Adipocyte (in vitro differentiated cells): ENCODE results near the gene TIMM21.

ENCODE experiments used
- DNase-seq: peaks from one replicate; pipeline ENCODE4 v3.0.0-alpha.2; 2015; ENCODE audit warnings: low read depth
- H3K27me3 ChIP-seq: replicated peaks from 2 replicates; pipeline ENCODE4 v1.7.0; 2013; ENCODE audit warnings: mild to moderate bottlenecking, low read length, moderate library complexity; ENCODE audit not compliant: control insufficient read depth, insufficient read depth
- H3K36me3 ChIP-seq: 2 replicates; pipeline ENCODE4 v1.7.0; 2013; ENCODE audit warnings: low read length, mild to moderate bottlenecking, moderate library complexity; ENCODE audit not compliant: control insufficient read depth, insufficient read depth, severe bottlenecking
- H3K4me1 ChIP-seq: 2 replicates; pipeline ENCODE4 v1.7.0; 2013; ENCODE audit warnings: mild to moderate bottlenecking, low read length, moderate library complexity; ENCODE audit not compliant: control insufficient read depth, insufficient read depth
- H3K4me3 ChIP-seq: 2 replicates; pipeline ENCODE4 v1.7.0; 2013; ENCODE audit warnings: mild to moderate bottlenecking, low read length, moderate library complexity
- H3K9ac ChIP-seq: 2 replicates; pipeline ENCODE4 v1.7.0; 2013; ENCODE audit warnings: mild to moderate bottlenecking, low read length, moderate library complexity
- H3K9me3 ChIP-seq: 2 replicates; pipeline ENCODE4 v1.7.0; 2013; ENCODE audit warnings: mild to moderate bottlenecking, low read length, moderate library complexity; ENCODE audit not compliant: control insufficient read depth

TIMM21 gene

GRCh38 chr18:74147779-74148542 lies at the start of gene TIMM21, which contains the start of gene FBXO15:
Gene TIMM21, plus strand, starts transcription at chr18:74148523. Its CDS starts 286 bp downstream, at chr18:74148809.
Gene FBXO15, minus strand, starts transcription at chr18:74147834. Its CDS starts 49 bp downstream, at chr18:74147785.
- no peaks in the 10 kb centered on the region for H3K27me3 ChIP-seq
- H3K4me3 ChIP-seq, result peak within 1 kb of the TSS; percentile 91
- DNase-seq, result peak; percentile 99
- H3K4me1 ChIP-seq, result peaks cover 17% of the 10 kb centered on the region
- H3K36me3 ChIP-seq, result no peaks in the 10 kb centered on the region
- peak within 1 kb of the TSS; percentile 94 for H3K9ac ChIP-seq
- no peaks in the 10 kb centered on the region for H3K9me3 ChIP-seq

- Histone ChIP-seq H3K9me3 (peaks cover 28% of the 10 kb centered on the region), H3K27me3 (no peaks in the 10 kb centered on the region), H3K36me3 (no peaks in the 10 kb centered on the region), H3K4me3 (no peak overlapping the region), H3K9ac (no peak overlapping the region), H3K4me1 (no peaks in the 10 kb centered on the region)
- DNase-seq, result no peak
Observed at GRCh38 chr18:74108460-74108859, 39.9 kb upstream of the TIMM21 start.

- Histone ChIP-seq H3K9ac (no peak overlapping the region), H3K9me3 (peaks cover 19% of the 10 kb centered on the region), H3K4me1 (no peaks in the 10 kb centered on the region), H3K4me3 (no peak overlapping the region), H3K27me3 (no peaks in the 10 kb centered on the region), H3K36me3 (no peaks in the 10 kb centered on the region)
- no peak for DNase-seq
Observed at GRCh38 chr18:74110149-74110548, 38.2 kb upstream of the TIMM21 start.

- Histone ChIP-seq H3K36me3 (no peaks in the 10 kb centered on the region), H3K9ac (no peak overlapping the region), H3K4me3 (no peak overlapping the region), H3K27me3 (no peaks in the 10 kb centered on the region), H3K9me3 (peaks cover 19% of the 10 kb centered on the region), H3K4me1 (no peaks in the 10 kb centered on the region)
- DNase-seq, result no peak
Observed at GRCh38 chr18:74110976-74111375, 37.3 kb upstream of the TIMM21 start.

GRCh38 chr18:74113711-74114110 lies 34.6 kb upstream of the TIMM21 start:
- no peaks in the 10 kb centered on the region for H3K4me1 ChIP-seq
- no peaks in the 10 kb centered on the region for H3K36me3 ChIP-seq
- H3K9me3 ChIP-seq, result peaks cover 10% of the 10 kb centered on the region
- H3K9ac ChIP-seq, result no peak overlapping the region
- DNase-seq, result no peak
- H3K27me3 ChIP-seq, result no peaks in the 10 kb centered on the region
- H3K4me3 ChIP-seq, result no peak overlapping the region

- peak; percentile 9 for DNase-seq
- Histone ChIP-seq H3K27me3 (no peaks in the 10 kb centered on the region), H3K36me3 (no peaks in the 10 kb centered on the region), H3K4me3 (no peak overlapping the region), H3K9me3 (peaks cover 10% of the 10 kb centered on the region), H3K9ac (no peak overlapping the region), H3K4me1 (no peaks in the 10 kb centered on the region)
Observed at GRCh38 chr18:74114116-74114515, 34.2 kb upstream of the TIMM21 start.

- no peak overlapping the region for H3K9ac ChIP-seq
- peaks cover 8% of the 10 kb centered on the region for H3K27me3 ChIP-seq
- peak; percentile 52 for DNase-seq
- no peaks in the 10 kb centered on the region for H3K36me3 ChIP-seq
- no peak overlapping the region for H3K4me3 ChIP-seq
- peaks cover 10% of the 10 kb centered on the region for H3K9me3 ChIP-seq
- H3K4me1 ChIP-seq, result no peaks in the 10 kb centered on the region
Observed at GRCh38 chr18:74115046-74115445, 33.3 kb upstream of the TIMM21 start.

- H3K27me3 ChIP-seq, result peaks cover 8% of the 10 kb centered on the region
- no peaks in the 10 kb centered on the region for H3K4me1 ChIP-seq
- no peaks in the 10 kb centered on the region for H3K36me3 ChIP-seq
- peak; percentile 84 for DNase-seq
- no peak overlapping the region for H3K9ac ChIP-seq
- no peak overlapping the region for H3K4me3 ChIP-seq
- peaks cover 10% of the 10 kb centered on the region for H3K9me3 ChIP-seq
Observed at GRCh38 chr18:74116633-74117554, 31.4 kb upstream of the TIMM21 start.

- Histone ChIP-seq H3K36me3 (no peaks in the 10 kb centered on the region), H3K4me3 (no peak overlapping the region), H3K9me3 (no peaks in the 10 kb centered on the region), H3K27me3 (peaks cover 34% of the 10 kb centered on the region), H3K9ac (no peak overlapping the region), H3K4me1 (no peaks in the 10 kb centered on the region)
- DNase-seq, result no peak
Observed at GRCh38 chr18:74123200-74123599, 25.1 kb upstream of the TIMM21 start.

GRCh38 chr18:74124642-74125041 lies 23.7 kb upstream of the TIMM21 start:
- Histone ChIP-seq H3K36me3 (no peaks in the 10 kb centered on the region), H3K27me3 (peaks cover 37% of the 10 kb centered on the region), H3K4me3 (no peak overlapping the region), H3K9me3 (no peaks in the 10 kb centered on the region), H3K4me1 (no peaks in the 10 kb centered on the region), H3K9ac (no peak overlapping the region)
- DNase-seq, result peak; percentile 40
